AG09309 (cell line): ENCODE results near the gene OSCAR.

Experiments used
- DNase-seq: peaks from one replicate; pipeline ENCODE4 v3.0.0-alpha.2; 2010; ENCODE audit warnings: low read depth
- H3K4me3 ChIP-seq: 2 replicates; pipeline ENCODE4 v1.5.1; 2011; ENCODE audit warnings: mild to moderate bottlenecking, low read depth, low read length, moderate library complexity; ENCODE audit not compliant: control insufficient read depth
- CTCF ChIP-seq: IDR thresholded peaks from 2 replicates; pipeline ENCODE4 v1.5.1; 2011; ENCODE audit warnings: mild to moderate bottlenecking, low read depth, low read length, inconsistent platforms; ENCODE audit not compliant: insufficient read depth, control insufficient read depth; ENCODE audit errors: missing control alignments

OSCAR gene

GRCh38 chr19:54141356-54141755 is 40.8 kb upstream of the OSCAR start:
- no peak for TF ChIP-seq CTCF

GRCh38 chr19:54138489-54139256 is 38.1 kb upstream of the OSCAR start:
- TF ChIP-seq CTCF = no peak
- no peak for DNase-seq
- H3K4me3 ChIP-seq = peak overlapping the region; percentile 66

More at GRCh38 chr19:54141356-54141755, 40.8 kb upstream of the OSCAR start:
- no peak for DNase-seq
- H3K4me3 ChIP-seq = no peak overlapping the region

- H3K4me3 ChIP-seq = peak within 1 kb of the TSS; percentile 66
- TF ChIP-seq CTCF = peak; percentile 8
- DNase-seq = no peak
Measured at GRCh38 chr19:54137699-54138488, 37.3 kb upstream of the OSCAR start, which contains the start of gene CNOT3. CNOT3 (plus strand) TSS chr19:54137762; CDS start chr19:54142979, 5,217 bp downstream.

GRCh38 chr19:54136864-54137698 is 36.5 kb upstream of the OSCAR start:
- DNase-seq = peak; percentile 100
- H3K4me3 ChIP-seq = peak overlapping the region; percentile 66
- TF ChIP-seq CTCF = no peak

GRCh38 chr19:54136086-54136863 is 35.7 kb upstream of the OSCAR start:
- peak overlapping the region; percentile 31 for H3K4me3 ChIP-seq
- DNase-seq = no peak
- TF ChIP-seq CTCF = no peak

- DNase-seq = no peak
- no peak for TF ChIP-seq CTCF
- no peak overlapping the region for H3K4me3 ChIP-seq
Measured at GRCh38 chr19:54133957-54134590, 33.5 kb upstream of the OSCAR start.
